ENCODE results near the gene PLPP3.

PLPP3 gene

DNA sequence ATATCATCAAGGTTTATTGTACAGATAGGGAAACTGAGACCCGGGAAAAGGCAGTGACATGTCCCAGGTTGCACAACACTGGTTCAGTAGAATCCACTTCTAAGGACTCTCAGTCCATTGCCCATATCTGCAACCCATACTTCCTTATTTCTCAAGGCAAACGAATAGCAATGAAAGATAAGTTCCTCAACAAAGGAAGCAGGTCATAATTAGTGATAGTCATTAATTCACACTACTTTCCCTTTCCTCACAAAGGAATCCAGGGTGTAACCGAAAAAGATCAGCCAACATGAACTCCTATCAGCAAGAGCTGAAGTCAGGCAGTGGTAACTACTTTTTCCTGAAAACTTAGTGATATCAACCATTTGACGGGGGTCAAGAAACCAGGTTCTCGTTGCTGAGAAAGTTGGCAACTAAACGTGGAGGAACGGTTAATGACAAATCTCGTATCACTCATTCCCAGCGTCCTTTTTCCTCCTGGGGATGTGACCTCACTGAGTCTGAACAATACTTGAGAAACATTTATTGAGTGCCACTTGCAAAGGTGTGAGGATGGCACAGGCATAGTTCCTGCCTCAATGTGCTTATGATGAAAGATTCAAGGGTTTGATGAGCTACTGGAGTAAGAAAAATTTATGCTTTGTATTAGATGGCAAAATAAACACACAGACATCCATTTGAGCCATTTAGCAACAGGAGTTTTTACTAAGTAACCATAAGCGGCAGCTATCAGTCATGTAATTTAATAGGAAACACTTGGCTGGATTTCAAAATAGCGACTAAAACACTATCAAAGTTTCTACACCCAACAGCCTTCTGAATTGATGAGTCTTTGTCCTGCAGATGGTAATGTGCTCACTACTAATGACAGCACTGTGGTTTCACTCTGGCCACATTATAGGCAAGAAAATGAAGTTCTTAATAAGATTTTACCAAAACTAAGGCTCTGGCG is 82.3 kb downstream of the PLPP3 start:
- DNase-seq (ENCODE audit: low read depth in 2 of 2), result no peak

DNA sequence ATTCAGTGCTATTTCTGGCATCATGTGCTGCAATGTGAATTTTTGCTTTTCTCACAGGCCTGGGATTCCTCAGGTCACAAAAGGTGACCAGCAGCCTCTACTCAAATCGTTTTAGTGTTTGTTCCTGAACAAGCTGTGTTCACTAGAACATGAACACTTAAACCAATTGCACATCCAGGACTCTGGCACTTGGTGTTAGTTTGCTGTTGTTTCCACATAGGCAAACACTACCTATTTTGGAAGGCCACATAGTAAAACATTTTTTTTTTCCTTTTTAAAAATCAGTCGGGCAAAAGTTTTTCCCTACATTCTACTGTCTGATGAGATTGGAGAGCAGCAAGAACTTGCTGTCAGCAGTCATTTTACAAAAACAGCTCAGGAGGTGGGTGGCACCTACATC is 83.2 kb downstream of the PLPP3 start:
- DNase-seq (ENCODE audit: low read depth in 2 of 2), result no peak

DNA sequence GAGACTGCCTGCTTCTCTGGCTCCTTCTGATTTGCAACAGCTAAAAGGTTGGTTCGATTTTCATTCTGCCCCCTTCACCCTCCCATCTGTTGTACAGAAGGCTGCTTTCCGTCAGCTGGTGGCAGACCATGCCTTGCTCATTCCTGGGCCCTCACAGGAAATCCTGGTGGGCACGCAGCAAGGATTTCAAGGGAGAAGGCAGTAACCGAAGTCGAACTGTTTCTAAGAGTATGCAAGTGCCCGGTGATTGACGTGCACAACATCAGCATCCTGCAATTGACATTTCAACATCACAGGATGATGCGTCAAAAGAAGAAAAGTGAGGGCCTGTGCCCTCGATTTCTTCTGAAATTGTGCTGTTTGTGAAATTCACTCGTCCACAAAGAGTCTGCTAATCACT is 83.8 kb downstream of the PLPP3 start:
- no peak for DNase-seq (ENCODE audit: low read depth in 2 of 2)

DNA sequence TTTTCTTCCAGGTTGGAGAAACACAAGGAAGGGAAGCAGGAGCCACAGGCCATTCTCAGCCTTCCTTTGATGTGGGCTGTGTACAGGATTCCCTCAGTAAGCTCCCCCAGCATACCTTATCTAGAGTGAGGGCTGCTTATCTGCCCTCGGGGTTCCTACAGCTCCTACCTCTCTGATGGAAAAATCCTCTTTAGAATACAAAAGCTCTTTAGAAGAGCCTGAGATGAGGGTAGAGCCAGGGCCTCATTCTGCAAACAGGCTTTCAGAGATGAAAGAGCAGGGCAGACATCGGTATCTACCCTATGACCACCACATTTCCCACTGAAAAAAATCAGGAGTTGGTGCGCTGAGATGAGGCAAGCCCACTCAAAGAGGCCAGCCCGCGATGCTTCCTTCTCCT is 85.1 kb downstream of the PLPP3 start:
- DNase-seq (ENCODE audit: low read depth in 2 of 2), result no peak

DNA sequence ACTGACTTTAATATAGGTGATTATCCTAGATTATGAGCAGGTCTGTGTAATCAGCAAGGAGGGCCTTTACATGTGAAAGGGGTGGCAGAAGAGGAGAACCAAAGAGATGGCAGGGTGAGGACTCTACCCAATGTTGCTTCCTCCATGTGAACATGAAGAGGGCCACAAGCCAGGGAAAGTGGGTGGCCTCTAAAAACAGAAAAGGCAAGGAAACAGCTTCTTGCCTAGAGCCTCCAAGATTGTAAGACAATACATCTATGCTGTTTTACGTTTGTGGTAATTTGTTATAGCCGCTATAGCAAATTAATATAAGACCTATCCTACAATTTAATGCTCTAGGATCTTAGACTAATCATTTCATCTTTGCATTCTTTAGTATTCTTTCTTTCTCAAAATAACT is 85.5 kb downstream of the PLPP3 start:
- no peak for DNase-seq (ENCODE audit: low read depth in 2 of 2)

DNA sequence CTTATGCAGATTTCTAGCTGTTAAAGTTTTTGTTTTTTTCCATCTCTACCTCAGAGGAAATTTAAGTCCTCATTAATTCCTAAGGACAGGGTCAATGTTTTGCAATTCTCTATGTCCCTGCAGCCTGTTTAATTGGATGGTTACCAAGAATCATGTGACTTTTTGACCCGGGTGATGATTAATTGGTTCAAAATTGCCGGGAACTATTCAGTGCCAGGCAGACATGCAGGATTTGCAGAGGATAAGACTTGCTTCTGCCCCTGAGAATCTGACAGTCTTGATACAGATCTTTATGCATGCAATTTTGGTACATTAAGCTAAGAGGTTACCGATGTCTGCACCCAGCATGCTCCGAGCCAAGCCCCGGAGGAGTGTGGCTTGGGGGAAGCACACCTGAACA is 87.9 kb downstream of the PLPP3 start:
- no peak for DNase-seq (ENCODE audit: low read depth in 2 of 2)

DNA sequence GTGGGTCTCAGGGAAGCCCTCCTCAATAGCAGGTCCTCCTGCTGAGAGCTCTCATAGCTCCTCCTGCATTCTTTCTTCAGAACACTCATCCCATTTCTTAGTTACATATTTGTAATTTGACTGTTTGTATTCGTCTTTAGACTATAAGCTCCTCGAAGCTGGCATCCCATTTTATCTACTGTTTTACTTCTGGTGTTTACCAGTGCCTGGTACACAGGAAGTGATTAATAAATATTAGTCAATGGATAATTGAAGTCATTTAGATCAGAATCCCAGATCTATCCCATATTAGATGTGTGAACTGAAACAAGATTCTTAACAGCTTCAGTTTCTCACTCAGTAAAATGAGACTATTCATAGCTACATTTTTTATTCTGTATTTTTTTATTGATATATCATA is 88.7 kb downstream of the PLPP3 start:
- DNase-seq (ENCODE audit: low read depth in 2 of 2), result no peak

DNA sequence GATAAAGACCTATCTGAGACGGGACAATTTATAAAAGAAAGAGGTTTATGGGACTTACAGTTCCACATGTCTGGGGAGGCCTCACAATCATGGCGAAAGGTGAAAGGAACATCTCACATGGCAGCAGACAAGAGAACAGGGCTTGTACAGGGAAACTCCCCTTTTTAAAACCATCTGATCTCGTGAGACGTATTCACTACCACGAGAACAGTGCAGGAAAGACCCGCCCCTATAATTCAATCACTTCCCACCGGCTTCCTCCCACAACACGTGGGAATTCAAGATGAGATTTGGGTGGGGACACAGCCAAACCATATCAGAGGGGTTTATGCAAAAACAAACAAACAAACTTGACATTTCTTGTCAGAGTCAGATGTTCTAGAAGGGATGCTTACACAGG is 89.7 kb downstream of the PLPP3 start:
- DNase-seq (ENCODE audit: low read depth in 2 of 2), result no peak

DNA sequence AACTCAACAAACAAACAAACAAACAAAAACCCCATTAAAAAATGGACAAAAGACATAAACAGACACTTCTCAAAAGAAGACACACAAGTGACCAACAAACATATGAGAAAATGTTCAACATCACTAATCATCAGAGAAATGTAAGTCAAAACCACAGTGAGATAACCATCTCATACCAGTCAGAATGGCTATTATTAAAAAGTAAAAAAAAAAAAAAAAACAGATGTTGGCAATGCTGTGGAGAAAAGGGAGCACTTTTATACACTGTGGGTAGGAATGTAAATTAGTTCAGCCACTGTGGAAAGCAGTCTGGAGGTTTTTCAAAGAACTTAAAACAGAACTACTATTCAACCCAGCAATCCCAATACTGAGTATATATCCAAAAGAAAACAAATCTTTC is 94.7 kb downstream of the PLPP3 start:
- no peak for DNase-seq (ENCODE audit: low read depth in 2 of 2)

DNA sequence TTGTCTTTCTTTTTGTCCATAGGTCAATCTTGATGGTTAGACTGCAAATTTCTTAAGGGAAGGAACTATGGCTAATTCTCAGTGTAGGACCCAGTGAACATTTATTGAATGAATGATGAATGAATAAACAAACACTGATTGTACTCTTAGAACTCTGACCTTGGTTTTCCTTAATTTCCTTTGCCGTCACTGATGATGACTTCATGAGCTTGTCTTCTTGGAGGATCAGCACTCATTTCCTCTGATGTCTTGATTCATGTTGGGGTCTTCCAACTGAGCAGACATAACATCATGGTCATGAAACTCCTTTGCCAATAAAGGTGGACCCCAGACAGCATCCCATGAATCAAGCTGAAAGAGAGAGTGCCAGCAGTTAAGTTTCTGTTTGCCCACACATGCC is 96.3 kb downstream of the PLPP3 start:
- no peak for DNase-seq (ENCODE audit: low read depth in 2 of 2)

DNA sequence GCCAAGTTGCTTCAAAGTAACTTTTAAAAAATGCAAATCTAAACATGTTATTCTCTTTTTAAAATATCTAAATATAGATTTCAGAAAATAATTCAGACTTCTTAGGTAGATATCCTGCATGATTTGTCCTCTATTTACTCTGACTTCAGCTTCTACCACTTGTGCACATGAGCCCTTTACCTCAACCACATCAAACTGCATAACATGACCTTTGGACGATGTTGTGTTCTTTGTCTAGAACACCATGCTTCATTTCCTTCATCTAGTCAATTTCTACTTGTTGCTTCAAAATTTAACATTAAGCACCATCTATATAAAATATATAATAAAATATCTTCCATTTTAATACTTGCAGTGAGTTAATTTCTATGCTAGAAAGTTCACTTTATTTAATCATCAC is 96.9 kb downstream of the PLPP3 start:
- no peak for DNase-seq (ENCODE audit: low read depth in 2 of 2)

DNA sequence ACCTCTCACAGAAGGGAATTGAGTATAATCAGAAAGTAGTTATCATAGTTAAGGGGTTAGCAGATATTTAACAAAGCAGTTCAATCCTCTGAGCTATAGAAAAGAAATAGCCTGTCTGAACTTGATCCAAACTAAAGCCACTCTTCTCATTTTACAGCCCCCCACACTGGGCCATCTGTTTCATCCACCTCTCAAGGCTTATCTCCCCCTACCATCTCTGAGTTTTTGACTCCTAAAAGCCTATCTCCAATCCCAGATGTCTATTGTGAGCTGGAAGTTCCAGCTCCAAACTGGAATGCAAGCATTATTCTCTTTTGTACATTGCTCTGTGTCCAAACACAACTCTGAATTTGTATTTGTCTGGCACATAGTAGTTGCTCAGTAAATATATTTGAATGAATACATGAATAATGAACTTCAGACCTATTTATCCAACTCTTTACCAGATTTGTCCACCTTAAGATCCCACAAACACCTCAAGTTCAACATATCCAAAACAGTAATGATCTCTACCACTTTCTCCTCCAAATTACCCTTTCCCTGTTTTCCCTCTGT is 98.1 kb downstream of the PLPP3 start:
- no peak for DNase-seq (ENCODE audit: low read depth in 2 of 2)

DNA sequence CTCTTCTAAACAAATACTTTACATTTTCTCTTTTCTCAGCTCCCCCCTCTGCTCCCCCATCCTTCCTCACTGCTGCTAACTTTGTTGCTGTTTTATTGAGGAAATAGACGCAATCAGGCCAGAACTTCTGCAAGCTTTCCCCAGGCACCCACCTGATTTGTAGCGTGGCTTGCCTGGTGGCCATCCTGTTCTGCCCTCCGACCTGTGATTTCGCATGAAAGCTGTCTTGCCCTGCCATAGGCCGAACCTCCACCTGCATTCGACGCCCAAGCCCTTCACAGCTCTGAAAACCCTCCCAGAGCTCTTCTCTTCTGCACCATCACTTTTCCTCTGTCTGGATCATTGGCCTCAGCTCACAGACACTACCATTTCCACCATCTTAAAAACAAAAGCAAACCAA is 100.6 kb downstream of the PLPP3 start:
- no peak for DNase-seq (ENCODE audit: low read depth in 2 of 2)

DNA sequence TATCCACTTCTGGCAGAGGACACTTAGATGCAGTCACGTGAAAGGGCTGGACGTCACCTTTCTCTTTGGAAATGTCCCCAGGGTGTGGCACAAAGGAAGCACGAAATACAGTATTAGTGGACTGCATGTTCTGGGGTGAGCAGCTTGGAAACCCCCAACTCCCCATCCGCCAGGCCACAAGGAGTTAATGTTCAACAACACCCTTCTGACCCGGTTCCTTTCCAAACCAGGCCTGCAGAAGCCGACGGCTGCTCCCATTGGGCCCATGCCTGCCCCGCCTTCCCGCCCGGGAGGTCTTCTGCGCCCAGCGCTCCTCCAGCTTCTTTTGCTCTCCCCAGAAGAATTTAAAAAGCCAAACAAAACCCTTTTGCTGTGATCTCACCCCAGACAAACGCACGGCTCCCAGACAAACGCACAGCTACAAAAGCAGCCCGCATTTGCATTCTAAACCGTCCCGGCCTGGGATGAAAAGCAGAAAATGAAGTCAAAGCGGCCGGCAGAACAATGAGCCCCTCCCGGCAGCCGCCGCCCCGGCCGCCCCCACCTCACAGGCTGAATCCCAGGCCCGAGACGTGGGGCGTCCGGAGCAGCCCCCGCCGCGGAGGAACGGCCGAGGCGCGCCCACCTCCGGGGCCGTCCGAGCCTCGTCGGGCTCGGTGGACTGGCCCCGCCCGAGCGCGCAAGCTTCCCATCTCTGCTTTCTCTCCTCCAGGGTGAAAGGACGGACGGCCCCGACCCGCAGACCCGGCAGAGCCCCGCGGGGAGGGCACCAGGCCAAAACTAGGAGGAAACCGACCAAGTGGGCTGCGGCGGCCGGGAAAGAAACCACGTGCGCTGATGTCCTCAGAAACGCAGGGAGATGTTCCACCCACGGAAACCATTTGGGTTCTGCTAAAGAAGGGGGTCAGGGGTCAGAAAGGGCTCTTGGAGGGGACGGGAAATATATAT is 101.9 kb downstream of the PLPP3 start:
- DNase-seq (ENCODE audit: low read depth in 2 of 2), result peak in 1 of 2 experiments; percentile 40

DNA sequence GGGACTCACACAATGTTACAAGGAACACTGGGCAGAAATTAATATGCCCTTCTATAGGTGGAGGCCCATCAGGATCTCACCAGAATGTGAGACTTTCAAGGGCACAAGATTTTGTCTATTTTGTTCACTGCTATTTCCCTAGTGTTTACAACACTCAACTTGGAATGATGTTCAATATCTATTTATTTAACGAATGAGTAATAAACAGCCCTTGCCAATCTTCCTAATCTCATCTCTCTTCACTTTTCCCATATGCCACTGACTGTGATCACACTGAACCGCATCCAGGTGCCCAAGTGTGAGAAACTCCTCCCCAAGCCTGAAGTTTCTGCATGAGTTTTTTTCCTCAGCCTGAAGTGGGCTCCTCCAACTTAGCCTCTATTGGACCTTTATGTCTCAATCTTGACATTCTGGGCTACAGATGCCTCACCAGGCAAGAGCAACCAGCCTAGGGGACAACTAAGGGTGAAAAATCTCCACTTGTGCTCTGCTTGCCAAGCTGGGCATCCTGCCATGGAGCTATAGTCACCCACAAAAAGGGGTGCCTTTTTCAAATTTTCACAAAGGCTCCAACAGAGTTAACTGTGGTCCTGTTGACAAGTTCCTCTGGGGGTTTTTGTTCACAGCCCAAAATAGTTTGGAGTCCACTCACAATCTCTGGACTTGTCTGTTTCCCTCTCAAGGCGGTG is 105.6 kb downstream of the PLPP3 start:
- DNase-seq (ENCODE audit: low read depth in 2 of 2), result no peak

DNA sequence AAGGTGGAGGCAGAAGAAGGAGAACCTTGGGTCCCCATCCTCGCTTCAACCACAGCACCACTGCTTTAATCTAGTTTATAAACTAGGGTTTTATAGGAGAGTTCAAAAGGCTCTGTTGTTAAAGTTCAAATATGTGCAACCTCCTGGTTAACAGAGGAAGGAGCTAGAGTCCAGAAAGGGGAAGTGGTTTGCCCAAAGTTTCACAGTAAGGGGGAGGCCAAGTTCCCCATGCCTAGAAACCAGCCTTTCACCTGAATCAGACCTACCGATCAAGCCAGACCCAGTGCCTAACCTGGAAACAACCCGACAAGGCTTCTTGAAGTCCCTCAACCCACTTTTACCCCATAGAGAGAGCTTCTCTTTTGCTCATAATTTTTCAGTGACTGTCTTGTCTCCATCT is 106.5 kb downstream of the PLPP3 start:
- no peak for DNase-seq (ENCODE audit: low read depth in 2 of 2)

DNA sequence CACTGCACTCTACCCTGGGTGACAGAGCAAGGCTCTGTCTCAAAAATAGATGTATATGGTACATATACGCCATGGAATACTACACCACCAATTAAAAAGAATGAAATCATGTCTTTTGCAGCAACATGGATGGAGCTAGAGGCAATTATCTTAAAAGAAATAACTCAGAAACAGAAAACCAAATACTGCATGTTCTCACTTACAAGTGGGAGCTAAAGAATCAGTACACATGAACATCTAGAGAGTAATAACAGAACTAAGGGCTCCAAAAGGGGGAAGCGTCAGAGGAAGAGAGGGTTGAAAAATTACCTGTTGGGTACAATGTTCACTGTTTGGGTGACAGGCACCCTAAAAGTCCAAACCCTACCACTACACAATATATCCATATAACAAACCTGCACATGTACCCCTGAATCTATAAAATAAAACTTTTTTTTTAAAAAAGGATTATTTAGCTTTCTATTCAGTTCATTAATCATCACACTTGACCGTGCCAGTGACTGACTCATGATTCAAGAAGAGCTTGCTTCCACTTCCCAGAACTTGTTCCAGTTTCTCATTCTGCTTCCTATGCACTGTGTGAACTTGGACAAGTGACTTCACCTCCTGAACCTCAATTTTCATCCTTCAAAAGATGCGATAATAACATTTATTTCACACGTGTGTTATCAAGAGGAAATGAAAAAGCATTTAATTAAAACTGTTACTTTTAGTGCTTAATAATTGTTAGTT is 109.6 kb downstream of the PLPP3 start:
- DNase-seq (ENCODE audit: low read depth in 2 of 2), result no peak

DNA sequence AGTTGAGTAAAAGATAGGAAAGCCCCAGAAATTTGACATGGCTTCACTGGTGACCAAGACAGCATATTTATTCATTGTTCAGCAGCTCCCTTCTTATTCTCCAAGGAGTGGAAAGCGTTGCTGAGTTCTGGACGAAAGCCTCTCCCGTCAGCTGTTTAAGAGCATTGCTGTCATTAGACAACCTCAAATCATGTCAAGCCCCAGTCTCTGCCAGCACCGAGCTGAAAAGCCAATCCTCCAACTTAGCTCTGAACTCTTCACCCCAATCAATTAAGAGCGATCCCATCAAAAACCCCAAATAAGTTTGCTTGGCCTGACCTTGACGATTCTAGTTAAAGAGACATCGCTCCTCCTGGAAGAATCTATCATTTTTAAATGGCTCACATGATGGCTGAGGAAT is 110.8 kb downstream of the PLPP3 start:
- DNase-seq (ENCODE audit: low read depth in 2 of 2), result no peak

DNA sequence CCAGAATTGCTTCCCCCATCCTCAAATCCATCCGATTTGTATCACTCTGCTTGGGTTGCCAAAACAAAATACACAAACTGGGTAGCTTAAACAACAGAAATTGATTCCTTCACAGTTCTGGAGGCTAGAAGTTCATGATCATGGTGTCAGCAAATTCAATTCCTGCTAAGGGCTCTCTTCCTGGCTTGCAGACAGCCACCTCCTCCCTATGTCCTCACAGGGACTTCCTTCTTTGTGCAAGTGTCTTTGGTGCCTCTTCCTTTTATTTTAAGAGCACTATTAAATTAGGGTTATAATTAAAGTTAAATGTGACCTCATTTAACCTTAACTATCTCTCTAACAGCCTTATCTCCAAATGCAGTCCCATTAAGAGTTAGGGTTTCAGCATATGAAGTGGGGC is 112.8 kb downstream of the PLPP3 start:
- no peak for DNase-seq (ENCODE audit: low read depth in 2 of 2)

DNA sequence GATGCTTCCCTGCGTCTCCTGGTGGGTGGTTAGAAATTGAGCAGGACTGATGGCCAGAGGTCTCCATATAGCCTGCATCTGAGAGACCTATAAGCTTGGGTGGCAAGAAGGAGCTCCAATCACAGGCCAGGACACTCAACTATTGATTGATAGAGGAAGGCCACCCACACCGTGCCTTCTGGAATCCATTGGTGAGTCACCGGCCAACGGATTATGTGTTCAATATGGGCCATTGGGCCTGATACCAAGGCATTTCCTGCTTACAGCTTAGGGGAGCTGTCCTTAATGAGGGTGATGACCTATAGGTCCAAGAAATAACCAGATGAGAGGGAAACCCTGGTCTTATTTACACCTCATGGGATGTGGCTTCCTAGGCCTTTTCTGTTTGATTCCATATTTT is 115.1 kb downstream of the PLPP3 start:
- no peak for DNase-seq (ENCODE audit: low read depth in 2 of 2)

DNA sequence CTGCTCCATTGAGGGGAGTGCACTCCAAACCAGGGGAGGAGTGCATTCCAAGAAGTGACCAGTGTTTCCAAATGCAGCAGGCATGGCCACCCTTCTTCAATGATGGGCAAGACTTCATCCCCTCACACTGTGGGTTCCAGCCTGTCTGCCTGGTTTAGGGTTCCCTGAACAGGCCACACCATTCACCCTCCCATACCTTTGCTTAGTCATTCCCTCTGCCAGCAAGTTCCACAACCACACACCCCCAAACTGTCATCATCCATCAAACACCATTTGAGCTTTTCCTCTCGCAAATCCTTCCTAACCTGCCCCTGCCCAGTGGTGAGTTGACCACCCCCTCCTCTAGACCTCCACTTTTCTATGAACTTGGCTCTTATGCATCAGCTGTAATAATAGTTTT is 116.0 kb downstream of the PLPP3 start:
- DNase-seq (ENCODE audit: low read depth in 2 of 2), result no peak
